HG03354 (cell line): Measurements from ENCODE around the gene SP2.
"Not testable (repeated sequence)": the region's sequence is repeated elsewhere in the genome, so short reads cannot be mapped to it uniquely, and the experiment has no call there.

Experiments used
- ATAC-seq: cut with Tn5 transposase; IDR thresholded peaks from one replicate; pipeline ENCODE4 v1.9.1; 2021; ENCODE audit warnings: mild to moderate bottlenecking; ENCODE audit not compliant: unreplicated experiment, poor library complexity, severe bottlenecking

Gene SP2

GRCh38 chr17:47915776-47916398, 19.9 kb downstream of the SP2 start:
- ATAC-seq: no peak

- ATAC-seq: no peak
Measured at GRCh38 chr17:47916489-47917208, 20.6 kb downstream of the SP2 start.

GRCh38 chr17:47917581-47917980, 21.5 kb downstream of the SP2 start:
- no peak for ATAC-seq

- no peak for ATAC-seq
Measured at GRCh38 chr17:47918006-47918405, 22.0 kb downstream of the SP2 start.

GRCh38 chr17:47918991-47919390, 23.0 kb downstream of the SP2 start:
- ATAC-seq: no peak

- not testable (repeated sequence) for ATAC-seq
Measured at GRCh38 chr17:47919889-47920288, 23.9 kb downstream of the SP2 start.

GRCh38 chr17:47924785-47925677, 29.0 kb downstream of the SP2 start:
- no peak for ATAC-seq

GRCh38 chr17:47925678-47925988, 29.6 kb downstream of the SP2 start:
- ATAC-seq: no peak

GRCh38 chr17:47927821-47928400, 31.9 kb downstream of the SP2 start:
- no peak for ATAC-seq

GRCh38 chr17:47928415-47928814, 32.4 kb downstream of the SP2 start:
- ATAC-seq: no peak

- ATAC-seq: no peak
Measured at GRCh38 chr17:47929218-47930000, 33.4 kb downstream of the SP2 start.

- no peak for ATAC-seq
Measured at GRCh38 chr17:47931848-47932247, 35.8 kb downstream of the SP2 start.

GRCh38 chr17:47934856-47935255, 38.8 kb downstream of the SP2 start:
- ATAC-seq: no peak

GRCh38 chr17:47935468-47935867, 39.4 kb downstream of the SP2 start:
- ATAC-seq: not testable (repeated sequence)

- no peak for ATAC-seq
Measured at GRCh38 chr17:47935961-47936360, 39.9 kb downstream of the SP2 start.

GRCh38 chr17:47937941-47938340, 41.9 kb downstream of the SP2 start:
- ATAC-seq: no peak

- peak; percentile 93 for ATAC-seq
Measured at GRCh38 chr17:47941246-47942095, 45.4 kb downstream of the SP2 start, which contains the start of gene PNPO. TSS of gene PNPO (plus strand) at chr17:47941571. CDS start at chr17:47941676, 105 bp downstream.

GRCh38 chr17:47942096-47942510, 46.1 kb downstream of the SP2 start:
- no peak for ATAC-seq

GRCh38 chr17:47942568-47942967, 46.5 kb downstream of the SP2 start:
- no peak for ATAC-seq
